ENCODE data around the gene NSUN2.

DNA sequence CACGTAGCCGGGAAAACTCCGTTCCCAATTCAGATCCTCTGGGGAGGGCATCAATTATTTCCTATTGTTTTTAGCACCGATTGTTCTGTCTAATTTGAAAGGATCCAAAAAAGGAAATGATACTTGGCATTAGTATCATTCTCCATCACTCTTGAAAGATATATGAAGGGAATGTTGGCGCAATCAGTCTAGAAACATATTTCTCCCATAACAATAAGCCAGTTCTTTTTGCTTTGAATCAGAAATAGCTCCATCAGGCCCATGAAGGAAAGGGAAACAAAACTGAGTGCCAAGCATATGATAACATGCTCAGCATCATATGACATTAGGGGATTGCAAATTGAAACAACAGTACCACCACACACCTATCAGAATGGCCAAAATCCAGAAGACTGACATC is 40.2 kb upstream of the NSUN2 start:
- TF ChIP-seq CHD2 (IDR thresholded peaks at IDR 0.05; ENCODE audit: low read length, partially characterized antibody) (no peak), POLR2A (IDR thresholded peaks at IDR 0.05; ENCODE audit: low read length) (no peak), BHLHE40 (IDR thresholded peaks at IDR 0.05; ENCODE audit: low read depth, low read length) (no peak), CTCF (IDR thresholded peaks at IDR 0.05) (no peak)
